GM23338 (cell line): Measurements from ENCODE around the gene DDR2. TPM values are rescaled to one million over a fixed set of nuclear protein-coding genes. Genes with fewer than 3 reads are reported as not detected.

Experiments
- ATAC-seq: fragments of 200-7000 bp; cut with Tn5 transposase; 3 replicates; pipeline ENCODE4 v1.9.1; 2020
- DNase-seq: peaks from one replicate; pipeline ENCODE4 v3.0.0-alpha.2; 2015; ENCODE audit warnings: low spot score
- H2AFZ ChIP-seq: fragments of 200-600 bp; sonication (generic); 2 replicates; pipeline ENCODE4 v1.8.0; 2016; ENCODE audit warnings: antibody characterized with exemption, mild to moderate bottlenecking, moderate library complexity
- H3F3A ChIP-seq: fragments of 200-600 bp; sonication (generic); replicated peaks from 2 replicates; pipeline ENCODE4 v1.8.0; 2017; ENCODE audit warnings: antibody characterized with exemption, mixed run types, low read depth
- H3K27ac ChIP-seq: fragments of 200-600 bp; sonication (generic); 2 replicates; pipeline ENCODE4 v1.6.1; 2016; ENCODE audit warnings: low read depth
- H3K27me3 ChIP-seq: fragments of 200-600 bp; sonication (generic); 2 replicates; pipeline ENCODE4 v1.8.0; 2016; ENCODE audit warnings: mild to moderate bottlenecking, mixed run types, moderate library complexity; ENCODE audit not compliant: insufficient read depth
- H3K36me3 ChIP-seq: fragments of 200-600 bp; sonication (generic); 2 replicates; pipeline ENCODE4 v1.8.0; 2016; ENCODE audit warnings: mild to moderate bottlenecking; ENCODE audit not compliant: insufficient read depth
- H3K4me1 ChIP-seq: fragments of 200-600 bp; sonication (generic); 2 replicates; pipeline ENCODE4 v1.8.0; 2016; ENCODE audit warnings: mild to moderate bottlenecking, moderate library complexity; ENCODE audit not compliant: insufficient read depth
- H3K4me2 ChIP-seq: fragments of 200-600 bp; sonication (generic); 2 replicates; pipeline ENCODE4 v1.7.1; 2017; ENCODE audit warnings: mixed run types
- H3K4me3 ChIP-seq: fragments of 200-600 bp; sonication (generic); 2 replicates; pipeline ENCODE4 v1.6.1; 2016; ENCODE audit warnings: mixed run types
- H3K79me2 ChIP-seq: fragments of 200-600 bp; sonication (generic); replicated peaks from 2 replicates; pipeline ENCODE4 v1.8.0; 2017; ENCODE audit warnings: mild to moderate bottlenecking; ENCODE audit not compliant: insufficient read depth
- H3K9me2 ChIP-seq: fragments of 200-600 bp; sonication (generic); 2 replicates; pipeline ENCODE4 v1.8.0; 2017; ENCODE audit not compliant: insufficient read depth
- H4K20me1 ChIP-seq: fragments of 200-600 bp; sonication (generic); replicated peaks from 2 replicates; pipeline ENCODE4 v1.8.0; 2017; ENCODE audit warnings: mild to moderate bottlenecking; ENCODE audit not compliant: insufficient read depth
- H3K27ac Mint-ChIP-seq: 2 replicates; pipeline ENCODE4 v1.8.0; 2020; ENCODE audit warnings: inconsistent platforms, mild to moderate bottlenecking, moderate library complexity, mixed read lengths
- H3K27me3 Mint-ChIP-seq: 3 replicates; pipeline ENCODE4 v1.8.0; 2022; ENCODE audit warnings: low read depth, mild to moderate bottlenecking, moderate library complexity, mixed read lengths, inconsistent platforms; ENCODE audit not compliant: insufficient read depth, poor library complexity
- H3K36me3 Mint-ChIP-seq: 3 replicates; pipeline ENCODE4 v1.8.0; 2021; ENCODE audit warnings: low read depth, mild to moderate bottlenecking, inconsistent platforms, moderate library complexity, mixed read lengths
- H3K4me1 Mint-ChIP-seq: 3 replicates; pipeline ENCODE4 v1.8.0; 2020; ENCODE audit warnings: mild to moderate bottlenecking, inconsistent platforms, mixed read lengths
- H3K4me3 Mint-ChIP-seq: 3 replicates; pipeline ENCODE4 v1.8.0; 2021; ENCODE audit warnings: moderate library complexity, mild to moderate bottlenecking, inconsistent platforms, mixed read lengths
- H3K9me3 Mint-ChIP-seq: 3 replicates; pipeline ENCODE4 v1.8.0; 2020; ENCODE audit warnings: moderate library complexity, mild to moderate bottlenecking, inconsistent platforms, mixed read lengths
- CREB1 ChIP-seq: fragments of 250-450 bp; sonication (Bioruptor Pico); IDR thresholded peaks from 2 replicates; pipeline ENCODE4 v1.5.0; 2020; ENCODE audit warnings: low read depth, mild to moderate bottlenecking, moderate library complexity
- CTCF ChIP-seq, 2 experiments: fragments of 200-600 bp in 1 of 2; sonication (generic) in 1 of 2; conservative IDR thresholded peaks; 2 replicates each; pipeline versions ENCODE4 v1.5.1 to v1.6.1; 2016 to 2017; ENCODE audit warnings: antibody characterized with exemption in 2 of 2, low read depth in 2 of 2, mild to moderate bottlenecking in 2 of 2, moderate library complexity in 1 of 2
- ETS1 ChIP-seq: IDR thresholded peaks from 2 replicates; pipeline ENCODE4 v1.6.1; 2016; ENCODE audit warnings: antibody characterized with exemption
- EZH2 ChIP-seq: fragments of 200-600 bp; sonication (generic); IDR thresholded peaks from one replicate; pipeline ENCODE4 v1.8.0; 2017; ENCODE audit warnings: antibody characterized with exemption, mild to moderate bottlenecking, low read depth; ENCODE audit not compliant: unreplicated experiment
- EZH2phosphoT487 ChIP-seq: fragments of 200-600 bp; sonication (generic); IDR thresholded peaks from one replicate; pipeline ENCODE4 v1.8.1; 2018; ENCODE audit warnings: antibody characterized with exemption; ENCODE audit not compliant: unreplicated experiment
- NANOG ChIP-seq: IDR thresholded peaks from 2 replicates; pipeline ENCODE4 v1.6.1; 2016; ENCODE audit warnings: antibody characterized with exemption, borderline replicate concordance
- POLR2AphosphoS5 ChIP-seq: IDR thresholded peaks from 2 replicates; pipeline ENCODE4 v1.6.1; 2016; ENCODE audit warnings: antibody characterized with exemption, low read depth
- REST ChIP-seq: IDR thresholded peaks from one replicate; pipeline ENCODE4 v1.6.1; 2018; ENCODE audit warnings: antibody characterized with exemption; ENCODE audit not compliant: unreplicated experiment
- STAT1 ChIP-seq: IDR thresholded peaks from one replicate; pipeline ENCODE4 v1.6.1; 2016; ENCODE audit warnings: antibody characterized with exemption; ENCODE audit not compliant: unreplicated experiment
- ZNF114 ChIP-seq: fragments of 250-450 bp; sonication (Bioruptor Pico); IDR thresholded peaks from 2 replicates; pipeline ENCODE4 v1.5.0; 2020; ENCODE audit warnings: mild to moderate bottlenecking, moderate library complexity
- polyA plus RNA-seq: library from polyadenylated mRNA; unstranded; fragments of >200 nt; fragmentation: Nextera tagmentation; extraction: Ambion mirVana; gene quantifications from 2 replicates; pipeline ENCODE4 v1.2.1, GENCODE V29; 2016
- total RNA-seq: library from RNA; depleted of rRNA; stranded (reverse); fragments of >200 nt; shearing (Covaris generic); gene quantifications from 2 replicates; pipeline ENCODE4 v1.2.3, GENCODE V29; 2014

Gene DDR2
- total and polyA plus RNA-seq, 2 experiments from 2014 or later, result 0.66 to 1.8 TPM

GRCh38 chr1:162753998-162754585 lies 121.8 kb downstream of the DDR2 start (continued):
- TF ChIP-seq STAT1 (no peak), ETS1 (no peak), POLR2AphosphoS5 (no peak), ZNF114 (CRISPR knock-in tag) (no peak), EZH2phosphoT487 (no peak), EZH2 (no peak), CTCF (conservative IDR thresholded peaks at IDR 0.05; ENCODE audit: low read depth in 2 of 2) (no peak)

- Mint-ChIP-seq H3K27me3 (no peaks in the 10 kb centered on the region), H3K4me1 (no peaks in the 10 kb centered on the region), H3K9me3 (peaks cover 4% of the 10 kb centered on the region; the same call in 2 of the 3 replicates), H3K36me3 (no peaks in the 10 kb centered on the region; the same call in 2 of the 3 replicates), H3K4me3 (no peak overlapping the region), H3K27ac (no peak overlapping the region)
- Histone ChIP-seq H2AFZ (no peak overlapping the region), H3K79me2 (no peaks in the 10 kb centered on the region), H3K4me2 (no peak overlapping the region), H4K20me1 (no peaks in the 10 kb centered on the region), H3K36me3 (no peaks in the 10 kb centered on the region), H3F3A (no peaks in the 10 kb centered on the region), H3K9me2 (no peaks in the 10 kb centered on the region), H3K27me3 (no peaks in the 10 kb centered on the region), H3K27ac (no peak overlapping the region), H3K4me3 (no peak overlapping the region), H3K4me1 (no peaks in the 10 kb centered on the region)
- no peak for DNase-seq
- ATAC-seq, result no peak
- TF ChIP-seq NANOG, result no peak
- no peak for TF ChIP-seq CREB1
Observed at GRCh38 chr1:162755306-162755705, 123.0 kb downstream of the DDR2 start.

- Mint-ChIP-seq H3K9me3 (no peaks in the 10 kb centered on the region; the same call in 2 of the 3 replicates), H3K36me3 (no peaks in the 10 kb centered on the region; the same call in 2 of the 3 replicates), H3K27me3 (no peaks in the 10 kb centered on the region), H3K27ac (no peak overlapping the region), H3K4me3 (no peak overlapping the region), H3K4me1 (no peaks in the 10 kb centered on the region)
- TF ChIP-seq CTCF (conservative IDR thresholded peaks at IDR 0.05; ENCODE audit: low read depth in 2 of 2), result peak in 1 of 2 experiments; percentile 53; a peak in 2 of 4 replicates
- TF ChIP-seq REST, result no peak
- Histone ChIP-seq H4K20me1 (no peaks in the 10 kb centered on the region), H2AFZ (no peak overlapping the region), H3F3A (no peaks in the 10 kb centered on the region), H3K36me3 (no peaks in the 10 kb centered on the region), H3K4me2 (no peak overlapping the region), H3K27me3 (no peaks in the 10 kb centered on the region), H3K27ac (no peak overlapping the region), H3K4me1 (no peaks in the 10 kb centered on the region), H3K9me2 (no peaks in the 10 kb centered on the region), H3K79me2 (no peaks in the 10 kb centered on the region), H3K4me3 (no peak overlapping the region)
- ATAC-seq, result no peak
- no peak for DNase-seq
Observed at GRCh38 chr1:162756523-162756922, 124.3 kb downstream of the DDR2 start.
